Caki2 (cell line): ENCODE measurements around the gene SOAT2. TPM values are rescaled to one million over a fixed set of nuclear protein-coding genes. Genes with fewer than 3 reads are reported as not detected.
"Not testable (repeated sequence)": the region's sequence is repeated elsewhere in the genome, so short reads cannot be mapped to it uniquely, and the experiment has no call there.

Source experiments
- DNase-seq: peaks from one replicate; pipeline ENCODE4 v3.0.0-alpha.2; 2015; ENCODE audit warnings: low read depth
- in situ Hi-C: cut with HindIII; loops from 2 replicates; pipeline ENCODE4 v1.10.0; 2016; ENCODE audit warnings: low sequenced_read_pairs, low pct_unique_long_range_greater_than_20kb, mixed read lengths
- total RNA-seq: library from RNA; depleted of rRNA; stranded (reverse); fragments of >200 nt; shearing (Covaris generic); gene quantifications from 2 replicates; pipeline ENCODE4 v1.2.3, GENCODE V29; 2014; ENCODE audit warnings: low replicate concordance

The SOAT2 gene
- total RNA-seq, 1 experiment from 2014 or later: not detected

DNA sequence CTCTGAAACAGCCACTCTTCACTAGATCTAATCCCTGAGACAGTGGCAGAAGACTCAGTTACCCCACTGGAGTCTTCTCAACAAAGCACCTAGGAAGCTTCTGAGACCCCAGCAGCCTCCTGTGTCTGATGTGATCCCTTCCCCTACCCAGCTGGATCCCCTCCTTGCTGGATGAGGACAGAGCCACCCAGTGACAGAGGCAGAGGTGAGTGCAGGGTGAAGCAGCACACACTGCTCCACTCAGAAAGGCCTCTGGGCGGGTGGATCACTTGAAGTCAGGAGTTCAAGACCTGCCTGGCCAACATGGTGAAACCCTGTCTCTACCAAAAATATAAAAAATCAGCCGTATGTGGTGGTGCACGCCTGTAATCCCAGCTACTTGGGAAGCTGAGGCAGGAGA lies 26.8 kb upstream of the SOAT2 start:
- in situ Hi-C loops: no loop called here
- DNase-seq: no peak

DNA sequence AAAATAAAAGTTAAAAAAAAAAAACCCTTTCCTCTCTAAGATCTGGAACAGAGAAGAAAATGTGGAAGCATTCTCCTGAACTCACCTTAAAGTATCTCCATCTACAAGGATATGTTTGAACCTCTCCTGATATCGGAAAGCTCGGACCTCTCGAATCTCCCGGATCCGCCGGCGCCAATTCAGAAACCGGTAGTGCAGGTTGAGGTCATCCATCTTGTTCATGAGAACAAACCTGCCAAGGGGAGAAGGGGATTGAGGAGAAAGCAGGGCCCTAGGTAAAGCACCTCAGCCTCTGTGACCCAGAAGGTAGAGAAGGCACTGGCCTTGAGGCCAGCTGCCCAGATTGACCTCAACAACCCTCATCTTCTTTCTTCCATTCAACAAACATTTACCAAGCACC lies 26.3 kb upstream of the SOAT2 start:
- DNase-seq: no peak
- in situ Hi-C loops: no loop called here

DNA sequence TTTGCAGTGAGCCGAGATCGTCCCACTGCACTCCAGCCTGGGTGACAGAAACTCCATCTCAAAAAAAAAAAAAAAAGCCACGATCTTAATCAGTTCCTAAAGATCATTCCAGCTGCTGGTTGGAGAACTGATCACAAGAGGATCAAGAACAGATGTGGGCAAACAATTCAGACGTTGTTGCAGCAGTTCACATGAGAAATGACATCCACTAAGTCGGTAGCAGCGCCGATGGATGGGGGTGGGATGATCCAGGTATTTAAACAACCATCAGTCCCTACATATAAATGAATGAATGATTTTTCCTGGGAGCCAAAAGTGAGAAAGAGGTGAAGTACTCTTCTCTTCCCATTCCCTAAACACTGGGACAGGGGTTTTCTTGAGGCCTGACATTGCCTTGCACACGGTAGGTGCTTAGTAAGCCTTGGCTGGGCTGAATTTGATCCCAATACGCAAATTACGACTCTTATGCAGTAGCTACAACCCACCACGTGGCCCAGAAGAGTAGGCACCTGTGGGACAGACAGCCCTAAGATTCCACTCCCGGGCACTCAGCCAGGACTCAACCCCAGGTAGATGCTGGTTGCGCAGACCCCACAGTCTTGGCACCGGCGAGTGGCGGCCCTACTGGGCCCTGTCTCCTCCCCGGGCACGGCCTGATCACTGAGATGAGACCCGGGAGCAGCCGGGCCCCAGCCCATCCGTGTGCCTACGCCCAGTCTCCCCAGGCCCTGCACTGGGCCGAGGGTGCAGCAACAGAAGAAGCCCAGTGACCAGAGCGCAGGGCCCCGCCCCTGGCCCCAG lies 24.7 kb upstream of the SOAT2 start:
- in situ Hi-C loops: no loop called here
- DNase-seq: no peak

GRCh38 chr12:53079226-53080117 lies 23.8 kb upstream of the SOAT2 start, which contains the start of gene SPRYD3:
SPRYD3 (minus strand) TSS chr12:53079390; CDS start chr12:53079333, 57 bp downstream.
- peak; percentile 100 for DNase-seq
- in situ Hi-C loops: no loop called here

DNA sequence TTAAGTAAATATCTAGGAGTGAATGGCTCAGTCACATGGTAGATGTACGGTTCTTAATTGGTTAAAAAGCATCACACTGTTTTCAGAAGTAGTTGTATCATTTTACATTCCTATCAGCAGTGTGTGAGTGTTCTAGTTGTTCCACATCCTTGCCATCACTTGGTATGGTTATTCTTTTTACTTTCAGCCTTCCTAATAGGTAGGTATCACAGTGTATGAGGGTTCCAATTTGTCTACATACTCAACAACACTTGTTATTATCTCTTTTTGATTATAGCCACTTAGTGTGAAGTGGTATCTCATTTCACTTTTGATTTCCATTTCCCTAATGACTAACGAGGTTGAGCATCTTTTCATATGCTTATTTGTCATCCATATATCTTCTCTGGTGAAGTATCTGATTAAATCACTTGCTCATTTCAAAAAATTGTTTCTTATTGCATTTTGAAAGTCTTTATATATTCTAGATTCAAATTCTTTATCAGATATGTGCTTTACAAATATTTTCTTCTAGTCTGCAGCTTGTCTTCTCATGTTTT lies 20.6 kb upstream of the SOAT2 start:
- in situ Hi-C loops: no loop called here
- no peak for DNase-seq

- DNase-seq: no peak
- in situ Hi-C loops: no loop called here
These were observed 16.9 kb upstream of the SOAT2 start for GRCh38 chr12:53086361-53086760.

DNA sequence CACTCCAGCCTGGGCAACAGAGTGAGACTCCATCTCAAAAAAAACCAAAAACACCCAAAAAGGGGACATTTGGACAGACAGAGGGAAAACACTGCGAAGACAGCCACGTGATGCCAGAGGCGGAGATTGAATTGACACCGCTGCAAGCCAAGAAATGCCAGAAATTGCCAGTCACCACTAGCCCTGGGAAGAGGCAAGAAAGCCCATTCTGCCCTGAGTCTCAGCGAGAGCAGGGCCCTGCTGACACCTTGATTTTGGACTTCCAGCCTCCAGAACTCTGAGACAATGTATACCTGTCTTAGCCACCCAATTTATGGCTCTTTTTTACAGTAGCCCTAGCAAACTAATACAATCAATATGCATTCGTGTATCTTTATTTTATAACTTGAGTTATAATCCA lies 13.2 kb upstream of the SOAT2 start:
- DNase-seq: no peak
- in situ Hi-C loops: no loop called here

- in situ Hi-C loops: no loop called here
- DNase-seq: no peak
These were observed 12.7 kb upstream of the SOAT2 start for GRCh38 chr12:53090554-53090953.

DNA sequence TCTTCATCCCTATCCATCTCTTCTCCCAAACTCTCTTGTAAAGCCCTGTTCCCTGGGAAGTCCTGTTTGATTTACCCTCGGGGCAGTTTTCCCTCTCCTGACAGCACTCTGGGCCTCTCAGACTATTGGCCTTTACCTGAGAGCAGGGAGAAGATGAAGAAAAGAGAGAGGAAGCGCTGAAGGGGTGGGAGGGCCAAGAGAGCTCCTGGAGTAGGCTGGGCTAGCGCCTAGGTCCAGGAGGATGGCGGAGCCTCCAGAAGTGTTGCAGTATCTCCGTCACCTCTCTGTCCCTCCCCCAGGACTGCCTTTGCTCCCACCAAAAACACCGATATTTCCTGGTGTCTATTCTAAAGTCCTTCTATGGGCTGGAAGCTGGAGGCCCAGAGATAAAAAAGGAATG lies 11.5 kb upstream of the SOAT2 start:
- in situ Hi-C loops: no loop called here
- DNase-seq: no peak

GRCh38 chr12:53093777-53094393 lies 9.4 kb upstream of the SOAT2 start:
- in situ Hi-C loops: no loop called here
- no peak for DNase-seq

GRCh38 chr12:53094394-53094787 lies 8.9 kb upstream of the SOAT2 start:
- no peak for DNase-seq
- in situ Hi-C loops: no loop called here

DNA sequence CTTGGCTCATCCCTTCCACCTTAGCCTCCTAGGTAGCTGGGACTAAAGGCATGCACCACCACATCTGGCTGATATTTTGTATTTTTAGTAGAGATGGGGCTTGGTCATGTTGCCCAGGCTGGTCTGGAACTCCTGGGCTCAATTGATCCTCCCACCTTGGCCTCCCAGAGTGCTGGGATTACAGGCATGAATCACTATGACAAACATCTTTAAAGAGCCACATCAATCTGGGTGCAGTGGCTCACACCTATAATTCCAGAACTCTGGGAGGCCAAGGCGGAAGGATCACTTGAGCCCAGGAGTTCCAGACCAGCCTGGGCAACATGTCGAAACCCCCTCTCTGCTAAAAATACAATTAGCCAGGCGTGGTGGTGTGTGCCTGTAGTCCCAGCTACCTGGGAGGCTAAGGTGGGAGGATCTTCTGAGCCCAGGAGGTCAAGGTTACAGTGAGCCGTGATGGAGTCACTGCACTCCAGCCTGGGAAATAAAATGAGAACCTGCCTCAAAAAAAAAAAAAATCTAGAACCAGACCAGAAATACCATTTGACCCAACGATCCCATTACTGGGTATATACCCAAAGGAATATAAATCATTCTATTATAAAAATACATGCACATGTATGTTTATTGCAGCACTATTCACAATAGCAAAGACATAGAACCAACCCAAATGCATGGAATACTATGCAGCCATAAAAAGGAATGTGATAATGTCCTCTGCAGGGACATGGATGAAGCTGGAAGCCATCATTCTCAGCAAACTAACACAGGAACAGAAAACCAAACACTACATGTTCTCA lies 8.3 kb upstream of the SOAT2 start:
- DNase-seq, in situ Hi-C loops: not testable (repeated sequence)

GRCh38 chr12:53095596-53095895 lies 7.7 kb upstream of the SOAT2 start:
- DNase-seq, in situ Hi-C loops: not testable (repeated sequence)

- in situ Hi-C loops: no loop called here
- peak; percentile 25 for DNase-seq
These were observed 7.1 kb upstream of the SOAT2 start for GRCh38 chr12:53096089-53096741.

- in situ Hi-C loops: no loop called here
- DNase-seq: no peak
These were observed 6.5 kb upstream of the SOAT2 start for GRCh38 chr12:53096759-53097158.

DNA sequence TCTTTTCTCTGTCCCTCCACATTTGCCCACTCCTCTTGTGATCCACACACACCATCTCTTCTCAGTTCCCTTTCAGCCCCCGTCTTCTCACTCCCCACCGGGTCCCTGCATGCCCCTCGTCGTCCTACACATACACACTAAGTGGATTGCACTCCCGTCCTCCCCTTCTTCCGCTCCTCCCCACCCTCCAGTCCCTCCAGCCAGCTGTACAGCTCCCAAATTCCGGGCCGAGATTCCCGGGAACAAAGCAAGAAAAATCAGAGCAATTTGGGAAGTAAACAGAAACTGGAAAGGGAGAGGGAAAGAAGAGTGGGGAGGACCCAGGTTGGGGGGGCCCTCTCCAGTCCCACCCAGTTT lies 6.1 kb upstream of the SOAT2 start:
- DNase-seq: peak; percentile 19
- in situ Hi-C loops: no loop called here

- in situ Hi-C loops: no loop called here
- peak; percentile 84 for DNase-seq
These were observed 5.5 kb upstream of the SOAT2 start, which contains the start of gene IGFBP6 for GRCh38 chr12:53097564-53098353. IGFBP6 (plus strand) TSS chr12:53097667; CDS start chr12:53097718, 51 bp downstream.
